ENCODE measurements around the gene YWHAE.

GRCh38 chr17:1325766-1326165 lies 74.3 kb downstream of the YWHAE start:
- TF ChIP-seq EZH2phosphoT487 (IDR thresholded peaks at IDR 0.05; ENCODE audit: insufficient read depth, low read depth): no peak
- no peak for TF ChIP-seq EZH2 (IDR thresholded peaks at IDR 0.05; ENCODE audit: insufficient read depth, poor library complexity, severe bottlenecking)

Data from GM23248 (cell line).